Duodenal mucosa (tissue), 2 donors: ENCODE measurements around the gene ESRRB.

Source experiments
- H3K27ac ChIP-seq: one replicate; pipeline ENCODE4 v1.7.0; 2013; ENCODE audit warnings: low read depth, low read length
- H3K27me3 ChIP-seq, 2 donors: one replicate each; pipeline ENCODE4 v1.7.0; 2013; ENCODE audit warnings: low read length in 2 of 2, control low read depth in 1 of 2; ENCODE audit not compliant: insufficient read depth in 2 of 2, control insufficient read depth in 1 of 2
- H3K36me3 ChIP-seq, 2 donors: one replicate each; pipeline ENCODE4 v1.7.0; 2013; ENCODE audit warnings: low read length in 2 of 2, control low read depth in 1 of 2; ENCODE audit not compliant: insufficient read depth in 2 of 2, control insufficient read depth in 1 of 2
- H3K4me1 ChIP-seq, 2 donors: one replicate each; pipeline ENCODE4 v1.7.0; 2013; ENCODE audit warnings: low read length in 2 of 2, control low read depth in 1 of 2; ENCODE audit not compliant: insufficient read depth in 2 of 2, control insufficient read depth in 1 of 2
- H3K4me3 ChIP-seq, 2 donors: one replicate each; pipeline ENCODE4 v1.7.0; 2013; ENCODE audit warnings: low read length in 2 of 2, low read depth in 1 of 2
- H3K9ac ChIP-seq, 2 donors: one replicate each; pipeline ENCODE4 v1.7.0; 2013; ENCODE audit warnings: low read length in 2 of 2, low read depth in 1 of 2
- H3K9me3 ChIP-seq, 2 donors: one replicate each; pipeline ENCODE4 v1.7.0; 2013; ENCODE audit warnings: low read length in 2 of 2, control low read depth in 1 of 2; ENCODE audit not compliant: control insufficient read depth in 1 of 2

ESRRB gene

GRCh38 chr14:76375947-76376404 is at the start of gene ESRRB:
ESRRB (plus strand) TSS chr14:76376137; CDS start chr14:76376402, 265 bp downstream.
- Histone ChIP-seq H3K4me3 (peak within 1 kb of the TSS in 1 of 2 donors; percentile 51), H3K4me1 (peaks cover 7 to 12% of the 10 kb centered on the region in 2 donors), H3K36me3 (no peaks in the 10 kb centered on the region), H3K9ac (no peak within 1 kb of the TSS), H3K27ac (no peak within 1 kb of the TSS), H3K9me3 (no peaks in the 10 kb centered on the region), H3K27me3 (peaks cover 40 to 70% of the 10 kb centered on the region in 2 donors)

GRCh38 chr14:76326918-76327689 is 48.8 kb upstream of the ESRRB start:
- peaks cover 22 to 26% of the 10 kb centered on the region in 2 donors for H3K27me3 ChIP-seq
- H3K4me3 ChIP-seq, result no peak overlapping the region
- no peaks in the 10 kb centered on the region for H3K4me1 ChIP-seq
- no peaks in the 10 kb centered on the region for H3K9me3 ChIP-seq
- no peaks in the 10 kb centered on the region for H3K36me3 ChIP-seq
- no peak overlapping the region for H3K27ac ChIP-seq
- H3K9ac ChIP-seq, result no peak overlapping the region

DNA sequence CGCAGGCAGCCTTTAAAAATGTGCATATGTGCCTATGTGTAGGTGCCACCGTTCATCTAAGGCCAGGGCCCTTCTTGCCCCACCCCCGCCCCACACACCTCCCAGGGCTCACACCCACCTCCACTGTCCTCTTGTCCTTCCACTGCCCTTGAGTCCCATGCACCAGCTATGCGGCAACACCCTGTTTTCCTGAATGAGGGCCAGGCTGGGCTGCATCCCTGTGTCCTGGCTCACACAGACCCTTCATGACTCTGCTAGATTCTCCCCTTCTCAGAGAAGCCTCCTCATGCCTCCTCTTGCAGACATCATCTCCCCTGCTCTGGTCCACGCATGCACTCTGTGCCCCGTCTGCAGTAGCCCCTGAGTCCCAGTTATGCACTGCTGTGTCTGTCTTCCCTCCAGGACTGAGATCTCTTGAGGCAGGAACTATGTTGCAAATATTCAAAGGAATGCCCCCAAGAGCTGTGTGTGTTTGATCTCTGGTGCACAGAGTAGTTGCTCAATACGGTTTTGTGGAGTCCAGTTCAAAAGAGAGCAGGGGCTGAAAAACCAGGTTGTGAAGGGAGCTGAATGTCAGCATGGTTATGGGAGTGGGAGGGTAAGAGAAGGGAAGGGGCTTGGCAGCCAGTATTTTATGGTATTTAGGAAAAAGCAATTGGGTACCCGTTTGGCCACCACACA is 47.3 kb upstream of the ESRRB start:
- no peak overlapping the region for H3K27ac ChIP-seq
- H3K27me3 ChIP-seq, result peaks cover 22 to 26% of the 10 kb centered on the region in 2 donors
- no peak overlapping the region for H3K4me3 ChIP-seq
- H3K36me3 ChIP-seq, result no peaks in the 10 kb centered on the region
- H3K9me3 ChIP-seq, result no peaks in the 10 kb centered on the region
- H3K4me1 ChIP-seq, result no peaks in the 10 kb centered on the region
- no peak overlapping the region for H3K9ac ChIP-seq

DNA sequence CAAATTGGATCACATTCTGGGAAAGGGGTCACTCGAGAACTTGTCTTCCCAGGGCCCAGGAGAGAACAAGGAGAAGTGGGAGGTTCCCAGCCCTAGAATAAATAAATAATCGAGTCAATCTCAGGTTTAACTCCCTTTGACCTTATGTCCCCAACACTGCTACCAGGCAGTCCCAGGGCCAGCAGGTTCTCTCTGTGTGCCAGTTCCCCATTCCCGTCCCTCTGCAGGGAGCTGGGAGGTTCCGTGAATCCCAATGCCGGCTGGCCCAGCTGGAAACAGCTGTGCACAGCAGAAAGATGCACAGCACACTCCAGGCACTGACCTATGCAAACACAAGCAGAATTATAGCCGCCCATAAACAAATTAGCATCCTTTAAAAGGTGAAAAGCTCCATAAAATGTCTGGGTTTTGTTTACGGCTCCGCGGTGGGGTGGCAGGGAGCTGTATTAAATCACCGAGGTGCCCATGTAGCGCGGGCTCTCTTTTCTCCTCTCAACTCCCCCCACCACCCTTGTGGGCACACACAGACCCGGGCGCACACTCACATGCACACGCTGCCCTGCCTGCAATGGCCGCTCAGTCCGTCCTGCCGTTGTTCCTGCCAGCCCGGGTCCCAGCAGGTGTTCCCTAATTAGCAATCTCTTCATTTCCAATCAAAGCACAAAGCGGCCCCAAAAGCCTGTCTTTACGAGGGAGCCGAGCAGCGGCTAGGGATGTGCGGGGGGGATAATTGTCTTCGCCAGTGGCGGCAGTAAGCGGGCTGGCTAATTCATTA is 46.6 kb upstream of the ESRRB start:
- Histone ChIP-seq H3K4me1 (no peaks in the 10 kb centered on the region), H3K9ac (no peak overlapping the region), H3K9me3 (no peaks in the 10 kb centered on the region), H3K36me3 (no peaks in the 10 kb centered on the region), H3K4me3 (no peak overlapping the region), H3K27me3 (peaks cover 22 to 26% of the 10 kb centered on the region in 2 donors), H3K27ac (no peak overlapping the region)

DNA sequence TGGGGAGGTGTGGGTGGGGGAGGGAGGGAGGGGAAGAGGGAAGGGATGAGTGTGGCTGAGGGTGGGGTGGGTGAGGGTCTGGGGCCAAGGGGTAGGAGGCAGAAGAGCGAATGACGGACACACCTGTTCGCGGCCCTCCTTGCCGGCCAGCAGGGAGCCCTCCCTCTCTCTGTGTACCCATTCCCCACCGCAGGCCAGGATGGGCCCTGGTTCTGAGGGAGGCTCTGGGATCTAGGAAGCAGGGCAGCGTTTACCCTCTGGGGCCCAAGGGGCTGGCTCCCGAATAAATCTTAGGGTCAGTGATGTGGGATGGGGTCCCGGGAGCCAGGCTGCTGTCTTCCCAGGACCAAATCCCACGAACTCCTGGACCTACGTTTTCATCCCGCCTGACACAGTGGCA is 46.0 kb upstream of the ESRRB start:
- Histone ChIP-seq H3K27ac (no peak overlapping the region), H3K4me1 (no peaks in the 10 kb centered on the region), H3K27me3 (peaks cover 22 to 26% of the 10 kb centered on the region in 2 donors), H3K9me3 (no peaks in the 10 kb centered on the region), H3K4me3 (no peak overlapping the region), H3K36me3 (no peaks in the 10 kb centered on the region), H3K9ac (no peak overlapping the region)

DNA sequence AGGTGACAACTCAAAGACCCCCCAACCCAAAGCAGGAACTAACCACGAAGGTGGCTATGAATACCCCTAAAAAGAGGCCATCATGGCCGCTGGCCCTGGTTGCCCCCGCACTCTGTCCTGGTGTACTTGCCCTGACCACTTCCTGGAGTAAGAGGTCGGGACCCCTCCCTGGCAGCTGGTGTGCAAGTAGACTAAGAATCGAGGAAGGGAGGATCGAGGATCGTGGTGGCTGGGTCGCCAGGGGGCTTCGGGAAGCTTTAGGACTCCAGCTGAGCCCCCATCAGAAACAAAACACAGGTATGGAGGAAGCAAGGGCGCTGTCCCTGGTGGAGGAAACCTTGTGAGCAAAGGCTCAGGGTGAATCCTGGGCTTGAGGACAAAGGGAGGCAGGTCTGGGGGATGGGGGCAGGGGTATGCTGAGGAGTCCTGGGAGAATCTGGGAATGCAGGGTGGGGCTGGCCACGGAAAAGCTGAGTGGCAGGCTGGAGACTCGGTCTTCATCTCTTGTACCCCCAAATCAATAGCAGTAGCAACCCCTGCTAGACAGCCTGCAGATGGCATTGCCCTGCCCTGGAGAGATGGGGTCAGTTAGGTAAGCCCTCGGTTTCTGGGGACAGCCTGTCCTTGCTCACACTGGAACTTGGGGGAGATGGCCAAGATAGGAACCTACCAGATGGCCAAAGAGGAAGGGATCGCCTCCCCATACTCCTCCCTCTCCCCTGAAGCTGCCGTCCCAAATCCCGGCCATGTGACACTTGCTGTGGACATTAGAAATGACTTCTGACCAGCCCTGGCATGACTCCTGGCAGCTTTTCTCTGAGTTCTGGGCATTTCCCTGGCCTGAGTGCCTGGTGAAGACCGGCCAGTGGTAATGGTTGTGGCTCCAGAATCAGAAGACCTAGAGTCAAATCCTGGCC is 45.3 kb upstream of the ESRRB start:
- no peak overlapping the region for H3K9ac ChIP-seq

DNA sequence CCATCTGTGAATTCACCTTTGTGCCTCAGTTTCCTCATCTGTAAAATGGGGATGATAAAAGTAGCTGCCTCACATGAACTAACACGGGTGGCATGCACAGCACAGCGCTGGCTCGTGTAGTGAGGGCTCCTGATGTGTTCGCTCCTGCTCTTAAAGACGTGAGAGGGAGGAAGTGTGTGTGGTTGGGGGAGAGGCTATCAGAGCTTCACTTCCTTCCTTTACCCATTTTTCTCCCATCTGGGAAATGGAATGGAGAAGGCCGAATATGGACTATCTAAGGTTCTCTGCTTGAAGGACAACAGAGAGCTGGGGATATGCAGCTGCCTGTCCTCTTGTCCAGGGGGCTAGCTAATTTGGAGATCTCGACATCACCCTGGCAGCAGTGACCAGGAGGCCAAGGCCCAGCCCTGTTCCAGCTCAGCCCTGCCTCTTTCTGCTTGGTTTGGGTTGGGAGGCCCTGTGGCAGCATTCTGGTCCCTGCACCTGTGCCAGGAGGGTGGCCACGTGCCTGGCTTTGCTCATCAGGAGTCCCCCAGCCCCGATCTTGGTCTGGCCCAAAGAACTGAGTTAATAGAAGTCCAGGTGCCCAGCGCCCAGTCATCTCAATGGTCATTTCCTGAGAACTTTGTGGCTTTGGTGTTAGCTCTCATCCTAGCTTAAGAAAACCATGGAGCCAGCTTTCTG is 44.5 kb upstream of the ESRRB start:
- no peak overlapping the region for H3K4me3 ChIP-seq
- peaks cover 22 to 26% of the 10 kb centered on the region in 2 donors for H3K27me3 ChIP-seq
- H3K4me1 ChIP-seq, result no peaks in the 10 kb centered on the region
- no peaks in the 10 kb centered on the region for H3K9me3 ChIP-seq
- H3K27ac ChIP-seq, result no peak overlapping the region
- H3K9ac ChIP-seq, result no peak overlapping the region
- no peaks in the 10 kb centered on the region for H3K36me3 ChIP-seq

More for the DNA sequence above, 45.3 kb upstream of the ESRRB start:
- Histone ChIP-seq H3K36me3 (no peaks in the 10 kb centered on the region), H3K9me3 (no peaks in the 10 kb centered on the region), H3K27ac (no peak overlapping the region), H3K27me3 (peaks cover 22 to 26% of the 10 kb centered on the region in 2 donors), H3K4me1 (no peaks in the 10 kb centered on the region), H3K4me3 (no peak overlapping the region)

DNA sequence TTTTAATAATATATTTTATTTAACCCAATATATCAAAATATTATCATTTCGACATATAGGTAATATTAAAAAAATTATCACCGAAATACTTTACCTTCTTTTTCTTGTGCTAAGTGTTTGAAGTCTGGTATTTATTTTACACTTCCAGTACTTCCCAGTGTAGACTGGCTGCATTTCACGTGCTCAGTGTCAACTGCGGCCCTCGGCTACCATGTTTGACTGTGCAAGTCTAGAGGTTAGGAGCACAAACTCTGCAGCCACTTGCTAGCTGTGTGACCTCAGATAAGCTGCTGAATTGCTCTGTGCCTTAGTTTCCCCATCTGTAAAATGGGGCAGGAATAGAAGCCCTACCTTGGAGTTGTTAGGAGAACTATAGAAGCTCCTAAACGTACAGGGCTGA is 42.3 kb upstream of the ESRRB start:
- Histone ChIP-seq H3K4me3 (no peak overlapping the region), H3K9me3 (no peaks in the 10 kb centered on the region), H3K4me1 (no peaks in the 10 kb centered on the region), H3K27me3 (peaks cover 13 to 20% of the 10 kb centered on the region in 2 donors), H3K36me3 (no peaks in the 10 kb centered on the region), H3K27ac (no peak overlapping the region), H3K9ac (no peak overlapping the region)

DNA sequence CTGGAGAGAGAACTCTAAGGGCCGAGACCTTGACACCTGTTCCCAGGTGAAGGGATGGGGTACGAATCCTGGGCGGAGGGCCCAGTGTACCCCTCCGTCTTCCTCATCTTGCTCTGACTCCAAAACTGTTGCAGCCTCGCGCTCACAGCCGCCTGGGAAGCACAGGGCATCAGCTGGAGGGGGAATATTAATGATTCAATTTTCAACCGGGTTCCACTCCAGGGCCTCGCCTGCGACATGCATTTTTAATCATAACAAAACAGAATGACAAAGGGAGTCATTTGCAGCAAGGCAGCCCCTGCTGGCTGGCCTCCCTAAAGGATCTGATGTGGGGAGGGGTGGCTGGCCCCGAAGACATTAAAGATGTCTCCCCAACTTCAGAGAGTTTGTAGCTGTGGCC is 41.6 kb upstream of the ESRRB start:
- H3K9me3 ChIP-seq, result no peaks in the 10 kb centered on the region
- no peaks in the 10 kb centered on the region for H3K36me3 ChIP-seq
- no peak overlapping the region for H3K27ac ChIP-seq
- H3K4me1 ChIP-seq, result no peaks in the 10 kb centered on the region
- H3K27me3 ChIP-seq, result peaks cover 10 to 16% of the 10 kb centered on the region in 2 donors
- H3K4me3 ChIP-seq, result no peak overlapping the region
- no peak overlapping the region for H3K9ac ChIP-seq
